ENCODE data around the gene CD82. TPM values are rescaled to one million over a fixed set of nuclear protein-coding genes. Genes with fewer than 3 reads are reported as not detected.

Gene CD82
- total and polyA plus RNA-seq, 2 experiments from 2014 or later = 4.8 to 6.0 TPM

GRCh38 chr11:44622190-44622650 is 56.8 kb downstream of the CD82 start:
- Histone ChIP-seq H3K4me3 (no peak overlapping the region), H3K9me2 (ENCODE audit: insufficient read depth) (no peaks in the 10 kb centered on the region), H3K27ac (no peak overlapping the region), H3K36me3 (ENCODE audit: low read depth) (no peaks in the 10 kb centered on the region), H3K27me3 (replicated peaks; ENCODE audit: insufficient read depth) (no peaks in the 10 kb centered on the region), H4K20me1 (ENCODE audit: insufficient read depth) (no peaks in the 10 kb centered on the region), H3K79me2 (ENCODE audit: insufficient read depth) (no peaks in the 10 kb centered on the region), H3K4me2 (ENCODE audit: unreplicated experiment) (no peak overlapping the region), H3K9me3 (ENCODE audit: low read depth) (no peaks in the 10 kb centered on the region), H3F3A (ENCODE audit: insufficient read depth) (no peaks in the 10 kb centered on the region), H3K9ac (no peak overlapping the region), H3K4me1 (ENCODE audit: insufficient read depth) (no peaks in the 10 kb centered on the region), H2AFZ (no peak overlapping the region)
- 84 to 87% methylated on average over 4 of the region's 4 CpGs for WGBS, 2 experiments (ENCODE audit: low coverage in 1 of 2, low lambda C conversion rate in 2 of 2, missing lambda C conversion rate in 2 of 2)
- DNase-seq = no peak
- TF ChIP-seq EZH2 (IDR thresholded peaks at IDR 0.05; ENCODE audit: insufficient read depth, poor library complexity, severe bottlenecking) (no peak), EZH2phosphoT487 (IDR thresholded peaks at IDR 0.05; ENCODE audit: insufficient read depth, low read depth) (no peak)
- in situ Hi-C loops (cut with MboI) = loop anchor here (5.0 kb wide), 1 partner anchor 285 kb away; no protein-coding TSS in a partner anchor

- Histone ChIP-seq H2AFZ (no peak overlapping the region), H3K9me2 (ENCODE audit: insufficient read depth) (no peaks in the 10 kb centered on the region), H3K4me2 (ENCODE audit: unreplicated experiment) (no peak overlapping the region), H3K79me2 (ENCODE audit: insufficient read depth) (no peaks in the 10 kb centered on the region), H3K27ac (no peak overlapping the region), H3K36me3 (ENCODE audit: low read depth) (no peaks in the 10 kb centered on the region), H3K9me3 (ENCODE audit: low read depth) (no peaks in the 10 kb centered on the region), H3K9ac (no peak overlapping the region), H3K27me3 (replicated peaks; ENCODE audit: insufficient read depth) (no peaks in the 10 kb centered on the region), H3K4me1 (ENCODE audit: insufficient read depth) (no peaks in the 10 kb centered on the region), H3K4me3 (no peak overlapping the region), H3F3A (ENCODE audit: insufficient read depth) (no peaks in the 10 kb centered on the region), H4K20me1 (ENCODE audit: insufficient read depth) (no peaks in the 10 kb centered on the region)
- WGBS, 2 experiments (ENCODE audit: low coverage in 1 of 2, low lambda C conversion rate in 2 of 2, missing lambda C conversion rate in 2 of 2) = 89 to 92% methylated on average over 11 of the region's 11 CpGs
- no peak for DNase-seq
- no peak for TF ChIP-seq EZH2 (IDR thresholded peaks at IDR 0.05; ENCODE audit: insufficient read depth, poor library complexity, severe bottlenecking)
- TF ChIP-seq EZH2phosphoT487 (IDR thresholded peaks at IDR 0.05; ENCODE audit: insufficient read depth, low read depth) = no peak
- in situ Hi-C loops (cut with MboI) = loop anchor here (5.0 kb wide), 1 partner anchor 285 kb away; no protein-coding TSS in a partner anchor
Measured at GRCh38 chr11:44622721-44623258, 57.3 kb downstream of the CD82 start.

- no peak overlapping the region for H3K9ac ChIP-seq
- H3K4me1 ChIP-seq (ENCODE audit: insufficient read depth) = no peaks in the 10 kb centered on the region
- TF ChIP-seq EZH2 (IDR thresholded peaks at IDR 0.05; ENCODE audit: insufficient read depth, poor library complexity, severe bottlenecking) = no peak
- in situ Hi-C loops (cut with MboI) = loop anchor here (5.0 kb wide), 1 partner anchor 284 kb away; no protein-coding TSS in a partner anchor
- H3K4me2 ChIP-seq (ENCODE audit: unreplicated experiment) = no peak overlapping the region
- DNase-seq = no peak
- no peaks in the 10 kb centered on the region for H4K20me1 ChIP-seq (ENCODE audit: insufficient read depth)
- no peak overlapping the region for H3K4me3 ChIP-seq
- no peaks in the 10 kb centered on the region for H3K36me3 ChIP-seq (ENCODE audit: low read depth)
- H3K27ac ChIP-seq = no peak overlapping the region
- no peaks in the 10 kb centered on the region for H3F3A ChIP-seq (ENCODE audit: insufficient read depth)
- H2AFZ ChIP-seq = no peak overlapping the region
- WGBS, 2 experiments (ENCODE audit: low coverage in 1 of 2, low lambda C conversion rate in 2 of 2, missing lambda C conversion rate in 2 of 2) = 87 to 90% methylated on average over 10 of the region's 10 CpGs
- no peaks in the 10 kb centered on the region for H3K9me2 ChIP-seq (ENCODE audit: insufficient read depth)
- H3K27me3 ChIP-seq (replicated peaks; ENCODE audit: insufficient read depth) = 0 out of 2 replicates have a peak, but pooled peaks cover 2% of the 10 kb centered on the region
- H3K79me2 ChIP-seq (ENCODE audit: insufficient read depth) = no peaks in the 10 kb centered on the region
- no peaks in the 10 kb centered on the region for H3K9me3 ChIP-seq (ENCODE audit: low read depth)
Measured at GRCh38 chr11:44623341-44623730, 57.9 kb downstream of the CD82 start.

GRCh38 chr11:44623731-44624491 is 58.4 kb downstream of the CD82 start:
- Histone ChIP-seq H3K9me3 (ENCODE audit: low read depth) (no peaks in the 10 kb centered on the region), H4K20me1 (ENCODE audit: insufficient read depth) (no peaks in the 10 kb centered on the region), H3K27me3 (replicated peaks; ENCODE audit: insufficient read depth) (0 out of 2 replicates have a peak, but pooled peaks cover 8% of the 10 kb centered on the region), H2AFZ (no peak overlapping the region), H3K4me3 (no peak overlapping the region), H3K4me2 (ENCODE audit: unreplicated experiment) (no peak overlapping the region), H3K27ac (no peak overlapping the region), H3K9me2 (ENCODE audit: insufficient read depth) (no peaks in the 10 kb centered on the region), H3F3A (ENCODE audit: insufficient read depth) (no peaks in the 10 kb centered on the region), H3K9ac (no peak overlapping the region), H3K79me2 (ENCODE audit: insufficient read depth) (no peaks in the 10 kb centered on the region), H3K36me3 (ENCODE audit: low read depth) (no peaks in the 10 kb centered on the region), H3K4me1 (ENCODE audit: insufficient read depth) (no peaks in the 10 kb centered on the region)
- in situ Hi-C loops (cut with MboI) = loop anchor here (5.0 kb wide), 1 partner anchor 283 kb away; no protein-coding TSS in a partner anchor
- no peak for DNase-seq
- TF ChIP-seq EZH2 (IDR thresholded peaks at IDR 0.05; ENCODE audit: insufficient read depth, poor library complexity, severe bottlenecking) (no peak), EZH2phosphoT487 (IDR thresholded peaks at IDR 0.05; ENCODE audit: insufficient read depth, low read depth) (no peak)
- WGBS, 2 experiments (ENCODE audit: low coverage in 1 of 2, low lambda C conversion rate in 2 of 2, missing lambda C conversion rate in 2 of 2) = 78 to 81% methylated on average over 7 to 8 of the region's 8 CpGs

Data from GM23248 (cell line).